HG02973 (cell line): Measurements from ENCODE around the gene CIAPIN1.
A peak's percentile ranks its signal among the peaks of the same experiment; 100 is the strongest.

Experiments
- ATAC-seq: cut with Tn5 transposase; IDR thresholded peaks from one replicate; pipeline ENCODE4 v1.9.1; 2021; ENCODE audit warnings: moderate library complexity; ENCODE audit not compliant: unreplicated experiment

The CIAPIN1 gene

GRCh38 chr16:57447186-57447962 is at the start of gene CIAPIN1, which contains the start of gene COQ9:
CIAPIN1 (minus strand) TSS chr16:57447385; CDS start chr16:57440928, 6,457 bp downstream.
COQ9 (plus strand) TSS chr16:57447479; CDS start chr16:57447506, 27 bp downstream.
- ATAC-seq = peak; percentile 96

- no peak for ATAC-seq
Measured at GRCh38 chr16:57493767-57494166, 46.6 kb upstream of the CIAPIN1 start.

DNA sequence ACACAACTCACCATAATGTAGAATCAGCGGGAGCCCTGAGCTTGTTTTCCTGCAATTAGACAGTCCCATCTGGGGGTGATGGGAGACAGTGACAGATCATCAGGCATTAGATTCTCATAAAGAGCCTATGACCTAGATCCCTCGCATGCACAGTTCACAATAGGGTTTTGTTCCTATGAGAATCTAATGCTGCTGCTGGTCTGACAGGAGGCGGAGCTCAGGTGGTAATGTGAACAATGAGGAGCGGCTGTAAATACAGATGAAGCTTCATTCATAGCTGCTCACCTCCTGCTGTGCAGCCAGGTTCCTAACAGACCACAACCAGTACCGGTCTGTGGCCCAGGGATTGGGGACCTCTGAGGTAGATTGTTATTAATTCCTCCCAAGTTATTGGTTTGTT is 42.0 kb upstream of the CIAPIN1 start:
- no peak for ATAC-seq

- ATAC-seq = no peak
Measured at GRCh38 chr16:57486858-57487834, 40.0 kb upstream of the CIAPIN1 start.

DNA sequence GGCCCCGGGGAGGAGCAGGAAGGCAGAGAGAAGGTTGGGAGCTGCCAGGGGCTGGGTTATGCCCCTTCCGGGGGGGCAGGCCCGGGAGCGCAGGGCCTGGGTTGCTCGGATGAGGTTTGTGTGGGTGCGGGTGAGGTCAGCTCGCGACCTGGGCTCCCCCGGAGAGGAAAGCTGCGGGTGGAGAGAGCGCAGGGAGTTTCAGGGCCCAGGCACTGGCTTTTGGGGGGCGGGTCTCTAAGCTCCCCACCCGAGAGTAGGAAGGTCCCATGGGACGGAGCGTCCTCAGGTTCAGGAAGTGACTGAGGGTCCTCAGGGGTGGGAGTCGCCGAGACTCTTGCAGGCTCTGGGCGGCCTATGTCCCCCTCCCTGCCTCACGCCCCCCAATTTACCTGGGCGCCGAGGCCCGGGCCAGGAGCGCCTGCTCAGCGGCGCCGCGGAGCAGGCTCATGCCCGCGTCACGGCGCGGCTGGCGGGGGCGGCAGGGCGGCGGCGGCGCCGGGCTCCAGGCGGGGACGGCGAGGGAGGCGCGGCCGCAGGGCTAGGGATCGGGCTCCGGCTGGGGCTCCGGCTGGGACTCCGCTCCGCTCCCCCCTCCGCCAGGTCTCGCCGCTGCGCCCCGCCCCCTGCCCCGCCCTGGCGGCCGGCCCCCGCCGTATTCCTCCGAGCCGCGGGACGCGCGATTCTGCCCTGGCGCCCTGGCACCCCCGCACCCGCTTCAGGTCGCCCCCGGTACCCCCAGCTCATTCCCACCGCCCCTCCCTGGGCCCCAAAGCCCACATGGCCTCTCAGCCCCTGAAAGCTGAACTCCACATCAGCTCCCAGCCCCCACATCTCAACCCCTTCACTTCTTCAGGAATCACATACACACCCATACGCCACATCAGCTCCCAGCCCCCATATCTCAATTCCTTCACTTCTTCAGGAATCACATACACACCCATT is 39.0 kb upstream of the CIAPIN1 start, which contains the start of gene DOK4:
Gene DOK4 (minus strand): TSS at position 578 of the 942 bp plus-strand sequence. CDS start 6,986 bp downstream, outside the sequence.
- peak; percentile 89 for ATAC-seq

GRCh38 chr16:57485091-57485915 is 38.1 kb upstream of the CIAPIN1 start:
- ATAC-seq = no peak

- ATAC-seq = no peak
Measured at GRCh38 chr16:57484515-57485005, 37.4 kb upstream of the CIAPIN1 start.

- ATAC-seq = no peak
Measured at GRCh38 chr16:57483725-57484514, 36.7 kb upstream of the CIAPIN1 start.

DNA sequence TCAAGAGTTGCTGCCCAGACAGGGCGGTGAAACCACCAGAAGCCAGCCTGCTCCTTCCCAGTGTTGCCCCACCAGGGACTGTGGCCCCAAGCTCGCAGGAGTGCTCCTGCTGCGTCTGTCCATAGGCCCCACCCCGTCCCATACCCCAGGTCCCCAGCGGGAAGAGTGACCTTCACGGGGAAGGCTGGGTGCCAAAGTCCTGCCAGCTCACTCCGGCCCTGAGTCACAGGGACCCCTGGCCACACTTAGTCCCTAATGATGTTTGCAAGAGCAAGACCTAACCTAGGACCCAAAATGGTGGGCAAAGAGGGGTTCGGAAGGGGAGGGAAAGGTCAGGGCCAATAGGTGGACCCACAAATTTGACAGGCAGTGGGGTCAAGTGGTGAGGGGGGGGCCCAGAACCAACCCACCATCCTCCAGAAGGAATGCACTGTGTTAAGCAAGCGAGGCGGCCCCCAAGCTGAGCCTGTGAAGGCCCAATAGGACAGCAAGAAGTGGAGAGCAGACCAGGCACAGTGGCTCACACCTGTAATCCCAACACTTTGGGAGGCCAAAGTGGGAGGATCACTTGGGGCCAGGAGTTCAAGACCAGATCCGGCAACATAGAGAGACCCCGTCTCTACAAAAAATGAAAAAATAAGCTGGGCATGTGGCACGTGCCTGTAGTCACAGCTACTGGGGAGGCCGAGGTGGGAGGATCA is 35.8 kb upstream of the CIAPIN1 start:
- no peak for ATAC-seq

DNA sequence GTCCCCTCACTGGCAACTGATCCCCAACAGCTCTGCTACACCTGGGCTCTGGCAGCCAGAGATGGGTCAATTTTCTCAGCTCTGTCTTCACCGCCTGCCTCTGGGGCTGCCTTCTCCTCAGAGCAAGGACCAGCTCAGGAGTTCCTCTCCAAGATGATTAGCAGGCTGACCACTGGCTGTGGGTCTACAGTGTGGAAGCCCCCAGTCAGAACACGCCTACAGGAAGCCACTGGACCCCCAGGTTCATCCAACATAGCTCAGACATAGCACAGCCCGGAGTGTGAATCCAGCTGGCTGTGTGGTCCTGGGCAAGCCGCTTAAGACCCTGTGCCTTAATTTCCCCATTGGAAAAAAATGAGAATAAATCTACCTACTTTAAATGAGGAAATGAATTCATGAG is 34.2 kb upstream of the CIAPIN1 start:
- ATAC-seq = no peak

GRCh38 chr16:57480754-57481230 is 33.6 kb upstream of the CIAPIN1 start:
- no peak for ATAC-seq

DNA sequence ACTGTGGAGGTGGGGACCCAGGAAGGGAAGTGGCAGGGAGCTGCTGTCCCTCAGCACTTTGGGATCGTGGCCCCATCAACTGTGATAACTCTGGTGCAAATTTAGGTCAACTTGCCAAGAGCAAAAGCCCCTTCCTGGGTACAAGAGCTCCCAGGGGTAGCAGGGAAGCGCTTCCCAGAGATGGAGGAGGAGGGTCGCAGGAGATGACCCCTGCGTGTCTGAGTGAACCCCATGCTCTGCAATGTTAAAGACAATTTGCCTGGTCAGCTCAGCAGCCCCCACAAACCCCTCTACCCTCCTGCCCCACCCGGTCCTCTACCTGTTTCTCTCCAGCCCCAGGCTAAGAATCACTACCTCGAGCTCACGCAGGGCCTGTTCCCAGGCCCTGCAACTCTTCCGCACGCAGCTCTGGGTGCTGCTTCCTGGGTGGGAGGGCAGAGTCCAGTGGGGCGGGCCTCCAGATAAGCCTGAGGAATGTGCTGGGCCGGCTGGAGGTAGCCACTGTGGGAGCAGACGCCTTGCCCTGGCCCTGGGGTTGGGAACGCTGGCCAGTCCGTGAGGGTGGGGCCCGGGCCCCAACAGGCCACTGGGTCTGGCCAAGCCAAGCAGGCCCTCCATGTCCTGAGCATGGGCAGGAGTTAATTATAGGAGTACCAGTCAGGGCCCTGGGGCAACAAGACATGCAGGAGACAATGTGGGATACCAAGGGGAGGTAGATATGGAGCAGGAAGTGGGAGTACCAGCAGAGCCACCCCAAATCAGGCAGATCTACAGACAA is 33.0 kb upstream of the CIAPIN1 start:
- ATAC-seq = no peak

DNA sequence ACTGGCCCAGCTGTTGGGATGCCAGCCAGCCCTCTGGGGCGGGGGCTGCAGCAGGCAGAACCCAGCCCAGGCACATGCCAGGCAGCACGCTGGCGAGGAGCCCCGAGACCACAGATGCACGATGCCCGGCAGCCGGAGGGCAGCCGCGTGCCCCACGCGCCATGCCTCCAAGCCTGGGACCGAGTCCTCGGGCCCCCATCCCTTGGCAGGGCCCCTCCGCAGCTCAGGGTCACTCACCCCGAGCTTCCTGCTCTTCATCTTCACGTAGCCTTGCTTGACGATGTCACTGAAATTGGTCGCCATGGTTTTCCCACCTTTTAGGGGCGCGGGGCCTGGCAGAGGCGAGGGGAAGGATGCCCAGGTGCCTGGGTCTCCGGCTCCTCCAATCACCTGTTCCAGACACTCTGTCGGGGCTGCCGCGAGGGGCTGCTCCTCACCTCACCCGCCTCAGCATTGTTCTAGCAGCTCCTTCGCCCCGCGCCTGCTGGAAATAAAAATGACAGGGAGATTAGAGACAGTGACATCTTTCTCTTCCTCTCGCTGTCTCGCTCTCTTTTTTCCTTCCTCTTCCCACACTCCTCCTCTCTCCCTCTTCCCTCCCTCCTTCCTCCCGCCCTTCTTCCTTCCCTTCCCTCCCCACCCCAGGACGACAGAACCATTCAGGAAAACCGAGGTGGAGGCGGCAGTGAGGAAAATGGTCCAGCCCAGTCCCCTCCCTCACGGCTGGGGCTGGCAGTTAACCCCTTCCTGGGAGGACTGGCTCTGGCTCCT is 32.2 kb upstream of the CIAPIN1 start:
- no peak for ATAC-seq

DNA sequence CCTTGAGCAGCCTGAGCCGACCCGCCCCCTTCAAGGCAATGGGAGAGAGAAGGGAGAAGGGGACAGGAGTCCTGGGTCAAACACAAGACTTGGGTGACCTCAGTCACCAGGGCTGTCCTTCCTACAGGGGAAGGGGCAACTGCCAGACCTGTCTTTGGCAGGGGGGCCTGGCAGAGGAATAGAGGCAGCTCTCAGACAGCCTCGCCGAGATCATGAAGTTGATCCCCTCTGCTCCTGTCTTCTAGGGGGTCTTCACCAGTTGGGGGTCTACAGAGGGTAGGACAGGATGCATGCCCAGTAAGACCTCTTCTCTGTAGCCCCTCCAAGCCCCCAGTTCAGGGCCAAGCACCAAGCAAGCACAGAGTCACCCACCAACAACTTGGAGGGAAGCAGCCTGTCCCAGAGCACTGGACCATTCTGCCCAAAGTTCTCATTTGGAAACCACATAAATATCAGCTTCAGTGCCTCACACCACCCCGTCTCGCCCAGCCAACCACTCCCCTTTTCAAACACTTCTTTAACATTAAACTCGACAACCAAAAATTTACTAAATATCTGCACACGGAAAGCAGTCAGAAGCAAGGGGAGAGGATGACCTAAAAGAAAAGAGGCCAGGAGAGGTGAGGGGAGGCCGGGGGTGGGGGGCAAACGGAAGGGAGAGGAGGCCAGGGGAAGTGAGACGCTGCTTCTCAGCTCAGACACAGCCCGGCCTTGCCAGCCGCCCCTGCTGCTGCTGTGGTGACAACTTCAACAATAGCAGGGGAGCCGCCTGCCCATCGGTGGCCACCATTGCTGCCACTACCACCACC is 31.4 kb upstream of the CIAPIN1 start:
- ATAC-seq = no peak

DNA sequence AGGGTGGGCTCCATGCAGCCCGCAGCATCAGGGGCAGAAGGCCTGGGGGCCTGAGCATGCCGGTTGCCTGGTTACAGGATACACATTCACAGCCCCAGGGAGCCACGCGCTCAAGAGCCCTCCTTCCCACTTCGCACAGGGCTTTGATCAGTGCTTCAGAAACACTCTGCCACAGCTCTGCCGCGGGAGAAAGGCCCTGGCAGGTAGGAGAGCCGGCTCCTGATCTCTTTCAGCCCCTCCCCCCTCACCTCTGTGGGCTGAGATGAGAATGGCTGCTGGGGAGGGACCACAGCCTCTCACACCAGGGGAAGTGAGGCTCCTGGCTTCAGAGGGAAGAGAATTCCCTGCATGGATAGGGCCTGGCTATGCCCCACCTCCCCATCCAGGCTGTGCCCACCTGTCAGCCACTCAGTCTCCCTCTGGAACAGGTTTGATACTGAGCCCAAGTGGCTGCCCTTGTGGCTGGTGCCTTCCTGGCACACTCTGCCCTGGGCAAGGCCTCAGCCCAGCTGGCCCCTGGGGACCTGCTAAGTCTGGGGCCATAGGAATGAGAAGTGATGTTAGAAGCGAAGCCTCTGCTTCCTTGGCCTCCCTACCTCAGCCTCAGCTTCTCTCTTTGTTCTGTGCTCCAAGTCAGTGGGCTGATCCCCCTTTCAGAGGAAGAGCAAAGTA is 30.5 kb upstream of the CIAPIN1 start:
- ATAC-seq = no peak
